Activated CD4-positive, alpha-beta T cell treated with anti-CD3 and anti-CD28 coated beads, Interleukin-2, amount 50 U/mL, for 48 hours (primary cell): ENCODE data around the gene GPR157.
"Not testable (repeated sequence)": the region's sequence is repeated elsewhere in the genome, so short reads cannot be mapped to it uniquely, and the experiment has no call there.

Experiments
- DNase-seq, 2 experiments: peaks; one replicate each; pipeline ENCODE4 v3.0.0-alpha.2; 2020

GPR157 gene

GRCh38 chr1:9128520-9129265, at the start of gene GPR157:
GPR157 (minus strand) TSS chr1:9129102; CDS start chr1:9129027, 75 bp downstream.
- peak; percentile 80 for DNase-seq

GRCh38 chr1:9174762-9175161, 45.9 kb upstream of the GPR157 start:
- DNase-seq, result no peak

- DNase-seq, result no peak
These were observed 45.3 kb upstream of the GPR157 start for GRCh38 chr1:9174243-9174642.

GRCh38 chr1:9169601-9170137, 40.8 kb upstream of the GPR157 start:
- no peak for DNase-seq

GRCh38 chr1:9167638-9168037, 38.7 kb upstream of the GPR157 start:
- DNase-seq, result no peak

GRCh38 chr1:9166289-9167235, 37.7 kb upstream of the GPR157 start:
- DNase-seq, result no peak

- DNase-seq, result no peak
These were observed 36.5 kb upstream of the GPR157 start for GRCh38 chr1:9165396-9165795.

- no peak for DNase-seq
These were observed 36.0 kb upstream of the GPR157 start for GRCh38 chr1:9164919-9165318.

- DNase-seq, result no peak
These were observed 35.6 kb upstream of the GPR157 start for GRCh38 chr1:9164532-9164900.

- no peak for DNase-seq
These were observed 33.1 kb upstream of the GPR157 start for GRCh38 chr1:9161963-9162362.

GRCh38 chr1:9161342-9161741, 32.4 kb upstream of the GPR157 start:
- DNase-seq, result no peak

- no peak for DNase-seq
These were observed 31.3 kb upstream of the GPR157 start for GRCh38 chr1:9160079-9160717.

- DNase-seq, result no peak
These were observed 27.0 kb upstream of the GPR157 start for GRCh38 chr1:9155879-9156278.

- not testable (repeated sequence) for DNase-seq
These were observed 26.5 kb upstream of the GPR157 start for GRCh38 chr1:9155405-9155804.

- no peak for DNase-seq
These were observed 24.2 kb upstream of the GPR157 start for GRCh38 chr1:9153152-9153551.

- DNase-seq, result no peak
These were observed 23.6 kb upstream of the GPR157 start for GRCh38 chr1:9152535-9152934.

GRCh38 chr1:9151328-9151860, 22.5 kb upstream of the GPR157 start:
- DNase-seq, result no peak

- no peak for DNase-seq
These were observed 21.9 kb upstream of the GPR157 start for GRCh38 chr1:9150582-9151327.

GRCh38 chr1:9149837-9150581, 21.1 kb upstream of the GPR157 start:
- DNase-seq, result no peak

- no peak for DNase-seq
These were observed 20.2 kb upstream of the GPR157 start for GRCh38 chr1:9149151-9149550.

GRCh38 chr1:9146156-9146555, 17.3 kb upstream of the GPR157 start:
- DNase-seq, result no peak
